GM18519 (cell line): Measurements from ENCODE around the gene KY.

Experiments
- ATAC-seq: cut with Tn5 transposase; IDR thresholded peaks from one replicate; pipeline ENCODE4 v1.9.1; 2021; ENCODE audit warnings: mild to moderate bottlenecking, moderate library complexity; ENCODE audit not compliant: unreplicated experiment, low FRiP score

KY gene

DNA sequence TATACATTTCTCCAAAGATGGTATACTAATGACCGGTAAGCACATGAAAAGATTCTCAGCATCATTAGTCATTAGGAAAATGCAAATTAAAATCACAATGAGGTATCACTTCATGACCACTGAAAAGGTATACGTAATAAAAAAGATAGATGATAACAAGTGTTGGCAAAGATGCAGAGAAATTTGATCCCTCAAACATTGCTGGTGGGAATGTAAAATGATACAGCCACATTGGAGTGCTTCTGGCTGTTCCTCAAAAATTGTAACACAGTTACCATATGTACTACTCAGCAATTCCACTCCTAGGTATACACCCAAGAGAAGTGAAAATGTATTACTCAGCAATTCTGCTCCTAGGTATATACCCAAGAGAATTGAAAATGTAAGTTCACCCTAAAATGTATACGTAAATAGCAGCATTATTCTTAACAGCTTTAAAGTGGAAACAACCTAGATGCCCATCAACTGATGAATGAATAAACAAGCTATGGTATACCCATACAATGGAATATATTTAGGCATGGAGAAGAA lies 25.0 kb upstream of the KY start:
- no peak for ATAC-seq

GRCh38 chr3:134672571-134672970 lies 21.7 kb upstream of the KY start:
- ATAC-seq = no peak

- no peak for ATAC-seq
Measured at GRCh38 chr3:134667956-134668355, 17.1 kb upstream of the KY start.

DNA sequence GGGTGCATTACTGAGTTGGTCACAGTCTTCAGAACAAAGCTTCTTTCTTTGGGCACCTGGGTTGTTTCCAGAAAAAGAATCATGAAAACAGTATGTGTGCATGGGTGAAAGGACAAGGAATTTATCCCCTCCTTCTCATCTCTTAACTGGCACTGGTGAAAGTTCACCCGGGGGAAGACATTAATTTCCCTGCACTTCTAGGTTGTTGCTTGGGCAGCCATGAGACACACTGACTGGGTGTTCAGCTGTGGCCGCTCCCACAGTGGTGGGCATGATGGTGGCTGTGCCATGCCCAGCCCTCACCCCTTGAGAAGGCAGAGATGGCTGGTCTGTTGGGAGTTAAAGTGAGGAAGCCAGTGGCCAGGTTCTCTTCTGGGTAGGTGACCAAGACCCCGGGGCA lies 16.6 kb upstream of the KY start:
- ATAC-seq = no peak

- ATAC-seq = no peak
Measured at GRCh38 chr3:134666885-134667284, 16.1 kb upstream of the KY start.

- ATAC-seq = no peak
Measured at GRCh38 chr3:134666466-134666865, 15.6 kb upstream of the KY start.

GRCh38 chr3:134666052-134666451 lies 15.2 kb upstream of the KY start:
- ATAC-seq = no peak

DNA sequence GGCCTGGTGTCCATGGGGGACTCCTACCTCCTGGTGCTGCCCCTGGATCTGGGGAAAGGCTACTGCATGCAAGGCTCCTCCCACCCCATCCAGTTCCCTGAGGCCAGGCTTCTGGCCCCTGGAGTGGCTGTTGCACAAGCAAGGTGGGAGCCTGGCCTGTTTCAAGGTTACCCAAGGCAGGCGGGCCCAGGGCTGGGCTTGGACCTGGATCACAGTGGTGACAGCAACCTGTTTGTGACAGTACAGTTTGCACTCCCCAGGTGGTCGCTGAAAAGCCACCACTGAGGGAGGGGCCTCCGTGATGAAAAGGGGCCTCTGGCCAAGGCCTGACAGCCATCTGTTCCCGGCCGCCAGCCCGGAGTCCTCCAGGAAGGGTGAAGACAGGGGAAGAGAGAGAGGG lies 14.4 kb upstream of the KY start:
- no peak for ATAC-seq

- no peak for ATAC-seq
Measured at GRCh38 chr3:134663721-134664456, 13.1 kb upstream of the KY start.

DNA sequence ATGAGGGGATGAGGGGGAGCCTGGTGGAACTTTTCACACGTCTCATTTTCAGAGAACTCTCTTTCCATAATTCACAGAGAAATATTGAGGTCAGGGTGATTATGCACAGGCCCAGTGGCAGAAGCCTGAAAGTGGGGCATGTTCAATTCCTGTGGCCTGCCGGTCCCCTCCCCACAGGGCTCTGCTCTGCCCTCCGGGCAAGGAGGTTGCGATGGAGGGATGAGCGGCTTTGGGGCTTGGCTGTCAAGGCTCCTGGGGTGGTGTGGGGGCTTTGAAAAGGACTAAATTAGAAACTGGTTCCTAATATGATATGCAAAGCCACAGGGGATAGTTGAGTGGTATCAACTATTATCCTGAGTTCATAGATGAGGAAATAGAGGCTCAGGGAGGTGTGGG lies 9.2 kb upstream of the KY start:
- no peak for ATAC-seq

- no peak for ATAC-seq
Measured at GRCh38 chr3:134659391-134660045, 8.7 kb upstream of the KY start.

GRCh38 chr3:134658555-134658954 lies 7.7 kb upstream of the KY start:
- ATAC-seq = no peak

GRCh38 chr3:134656211-134656800 lies 5.5 kb upstream of the KY start:
- ATAC-seq = no peak

DNA sequence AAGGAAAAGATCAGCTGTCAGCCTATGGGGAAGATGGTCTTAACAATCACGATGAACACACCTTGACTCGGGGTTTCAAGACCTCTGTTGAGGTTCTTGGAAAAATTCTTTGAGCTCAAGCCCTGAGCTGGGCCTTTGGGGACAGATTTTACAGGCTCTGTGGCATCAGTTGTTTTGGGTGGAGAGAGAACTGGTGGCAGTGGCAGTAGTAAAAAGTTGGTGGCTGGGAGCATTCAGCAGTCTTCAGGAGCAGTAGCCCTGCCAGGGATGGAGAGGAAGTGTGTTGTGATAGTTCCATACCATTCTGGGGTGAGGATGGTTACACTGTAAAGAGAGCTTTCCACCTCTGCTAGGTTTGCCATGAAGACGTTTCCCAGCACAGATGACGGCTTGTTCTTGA lies 4.9 kb upstream of the KY start:
- no peak for ATAC-seq

- no peak for ATAC-seq
Measured at GRCh38 chr3:134654031-134654430, 3.2 kb upstream of the KY start.

DNA sequence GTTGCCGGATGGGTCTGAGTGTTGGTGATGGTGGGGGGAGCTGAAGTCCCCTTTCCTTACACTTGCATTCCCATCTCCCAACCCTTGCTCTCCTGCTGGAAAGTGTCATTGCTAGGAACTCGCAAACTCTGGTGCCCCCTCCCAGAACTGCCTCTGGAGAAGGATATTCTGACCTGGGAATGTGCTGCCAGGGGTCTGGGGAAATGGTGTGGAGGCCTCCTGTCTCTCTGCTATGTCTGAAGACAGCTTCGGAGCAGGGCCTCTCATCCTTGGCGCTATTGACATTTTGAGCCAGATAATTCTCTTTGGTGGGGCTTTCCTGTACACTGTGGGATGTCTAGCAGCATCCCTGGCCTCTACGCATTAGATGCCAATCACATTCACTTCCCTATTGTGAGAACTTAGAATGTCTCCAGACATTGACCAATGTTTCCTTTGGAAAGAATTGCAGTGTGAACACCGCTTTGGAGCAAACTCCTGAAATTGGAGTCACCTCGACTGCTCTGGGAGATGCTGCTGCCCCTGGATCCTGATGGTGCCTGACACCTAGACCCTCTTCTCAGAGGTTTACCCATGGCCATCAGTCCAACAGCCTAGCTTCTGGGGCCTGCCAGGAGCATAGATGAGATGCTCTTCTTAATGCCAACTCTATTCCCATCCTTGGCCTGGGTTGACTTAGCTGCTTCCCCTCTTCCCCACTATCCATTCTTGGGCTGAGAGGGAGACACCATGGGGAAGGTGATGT lies 2.2 kb upstream of the KY start:
- no peak for ATAC-seq

- no peak for ATAC-seq
Measured at GRCh38 chr3:134652409-134652831, 1.6 kb upstream of the KY start.

GRCh38 chr3:134651347-134652041 lies 672 bp upstream of the KY start:
- ATAC-seq = no peak

- ATAC-seq = no peak
Measured at GRCh38 chr3:134649106-134649705, 1.6 kb downstream of the KY start.
